Neural crest cell (in vitro differentiated cells): ENCODE results near the gene S100P. TPM values are rescaled to one million over a fixed set of nuclear protein-coding genes. Genes with fewer than 3 reads are reported as not detected.

Source experiments
- DNase-seq: peaks from one replicate; pipeline ENCODE4 v3.0.0; 2021; ENCODE audit warnings: low read depth, mixed read lengths, low spot score
- H3K27ac Mint-ChIP-seq: one replicate; pipeline ENCODE4 v1.8.0; 2021; ENCODE audit warnings: mild to moderate bottlenecking, mixed read lengths; ENCODE audit not compliant: unreplicated experiment
- H3K27me3 Mint-ChIP-seq: 2 replicates; pipeline ENCODE4 v1.8.0; 2021; ENCODE audit warnings: low read depth, mild to moderate bottlenecking, mixed read lengths
- H3K36me3 Mint-ChIP-seq: 2 replicates; pipeline ENCODE4 v1.8.0; 2021; ENCODE audit warnings: low read depth, mild to moderate bottlenecking, mixed read lengths
- H3K4me1 Mint-ChIP-seq: 2 replicates; pipeline ENCODE4 v1.8.0; 2021; ENCODE audit warnings: mixed read lengths
- H3K4me3 Mint-ChIP-seq: one replicate; pipeline ENCODE4 v1.8.0; 2021; ENCODE audit warnings: mild to moderate bottlenecking, mixed read lengths
- H3K9me3 Mint-ChIP-seq: 2 replicates; pipeline ENCODE4 v1.8.0; 2021; ENCODE audit warnings: mixed read lengths
- CTCF ChIP-seq: fragments of 200-600 bp; sonication (generic); conservative IDR thresholded peaks from 2 replicates; pipeline ENCODE4 v1.5.0; 2021; ENCODE audit warnings: antibody characterized with exemption, mild to moderate bottlenecking
- total RNA-seq: library from RNA; stranded (reverse); gene quantifications from 2 replicates; pipeline ENCODE4 v1.2.1, GENCODE V29; 2021

The S100P gene
- total RNA-seq, 1 donor from 2014 or later, result not detected

GRCh38 chr4:6655924-6656323 is 37.8 kb upstream of the S100P start:
- H3K9me3 Mint-ChIP-seq, result no peaks in the 10 kb centered on the region
- H3K4me3 Mint-ChIP-seq, result no peak overlapping the region
- no peaks in the 10 kb centered on the region for H3K4me1 Mint-ChIP-seq
- H3K27ac Mint-ChIP-seq, result no peak overlapping the region
- peaks cover 10% of the 10 kb centered on the region for H3K27me3 Mint-ChIP-seq
- H3K36me3 Mint-ChIP-seq, result no peaks in the 10 kb centered on the region
- DNase-seq, result no peak
- no peak for TF ChIP-seq CTCF

GRCh38 chr4:6657242-6658208 is 36.2 kb upstream of the S100P start:
- no peak for TF ChIP-seq CTCF
- H3K4me3 Mint-ChIP-seq, result no peak overlapping the region
- no peak for DNase-seq
- no peaks in the 10 kb centered on the region for H3K4me1 Mint-ChIP-seq
- H3K9me3 Mint-ChIP-seq, result no peaks in the 10 kb centered on the region
- no peaks in the 10 kb centered on the region for H3K36me3 Mint-ChIP-seq
- no peak overlapping the region for H3K27ac Mint-ChIP-seq
- peaks cover 14% of the 10 kb centered on the region for H3K27me3 Mint-ChIP-seq

- DNase-seq, result no peak
- Mint-ChIP-seq H3K27me3 (peaks cover 17% of the 10 kb centered on the region), H3K4me3 (no peak overlapping the region), H3K36me3 (no peaks in the 10 kb centered on the region), H3K4me1 (no peaks in the 10 kb centered on the region), H3K9me3 (no peaks in the 10 kb centered on the region), H3K27ac (no peak overlapping the region)
- TF ChIP-seq CTCF, result no peak
These were observed 35.5 kb upstream of the S100P start for GRCh38 chr4:6658209-6658595.

GRCh38 chr4:6658597-6659075 is 35.0 kb upstream of the S100P start:
- DNase-seq, result no peak
- peaks cover 17% of the 10 kb centered on the region for H3K27me3 Mint-ChIP-seq
- H3K4me3 Mint-ChIP-seq, result no peak overlapping the region
- H3K36me3 Mint-ChIP-seq, result no peaks in the 10 kb centered on the region
- H3K27ac Mint-ChIP-seq, result no peak overlapping the region
- no peak for TF ChIP-seq CTCF
- no peaks in the 10 kb centered on the region for H3K9me3 Mint-ChIP-seq
- no peaks in the 10 kb centered on the region for H3K4me1 Mint-ChIP-seq

GRCh38 chr4:6659897-6660296 is 33.8 kb upstream of the S100P start:
- no peak for DNase-seq
- no peaks in the 10 kb centered on the region for H3K4me1 Mint-ChIP-seq
- no peaks in the 10 kb centered on the region for H3K36me3 Mint-ChIP-seq
- peaks cover 17% of the 10 kb centered on the region for H3K27me3 Mint-ChIP-seq
- H3K9me3 Mint-ChIP-seq, result no peaks in the 10 kb centered on the region
- no peak for TF ChIP-seq CTCF
- peak overlapping the region; percentile 36 for H3K27ac Mint-ChIP-seq
- H3K4me3 Mint-ChIP-seq, result no peak overlapping the region
